Upper lobe of right lung (tissue), 1 donor: ENCODE results near the gene SPOPL. TPM values are rescaled to one million over a fixed set of nuclear protein-coding genes. Genes with fewer than 3 reads are reported as not detected.

Experiments used
- ATAC-seq: fragments of 200-7000 bp; cut with Tn5 transposase; one replicate; pipeline ENCODE4 v1.9.1; 2020; ENCODE audit warnings: mild to moderate bottlenecking, moderate library complexity
- DNase-seq: peaks from one replicate; pipeline ENCODE4 v3.0.0-alpha.2; 2020
- H3K27ac ChIP-seq: fragments of 200-600 bp; one replicate; pipeline ENCODE4 v1.8.0; 2022
- H3K27me3 ChIP-seq: fragments of 200-600 bp; one replicate; pipeline ENCODE4 v1.8.0; 2022; ENCODE audit warnings: mild to moderate bottlenecking
- H3K36me3 ChIP-seq: fragments of 200-600 bp; one replicate; pipeline ENCODE4 v1.8.0; 2022
- H3K4me1 ChIP-seq: fragments of 200-600 bp; one replicate; pipeline ENCODE4 v1.8.0; 2022
- H3K4me3 ChIP-seq: fragments of 200-600 bp; one replicate; pipeline ENCODE4 v1.8.0; 2022; ENCODE audit warnings: mild to moderate bottlenecking
- H3K9me3 ChIP-seq: fragments of 200-600 bp; one replicate; pipeline ENCODE4 v1.8.0; 2022
- intact Hi-C: fragments of 100-400 bp; cut with DNase I; formaldehyde crosslinking; loops from one replicate; pipeline ENCODE4 v1.11.0; 2022
- total RNA-seq: library from RNA; stranded (reverse); fragmentation: NEBNext Ultra II Directional; extraction: Animal tissue kit (Norgen Biotek cat#: 25700); gene quantifications from one replicate; pipeline ENCODE4 v1.2.1, GENCODE V29; 2021
- TF ChIP-seq, protein P1 (sequence below): fragments of 200-600 bp; IDR thresholded peaks from one replicate; pipeline ENCODE4 v1.8.0; 2022; ENCODE audit warnings: antibody characterized with exemption
- donor health status: DM: no; HTN: yes; CAD: no; lungs with severe emphysema.

SPOPL gene
- total RNA-seq, 1 donor from 2014 or later: 26.3 TPM

DNA sequence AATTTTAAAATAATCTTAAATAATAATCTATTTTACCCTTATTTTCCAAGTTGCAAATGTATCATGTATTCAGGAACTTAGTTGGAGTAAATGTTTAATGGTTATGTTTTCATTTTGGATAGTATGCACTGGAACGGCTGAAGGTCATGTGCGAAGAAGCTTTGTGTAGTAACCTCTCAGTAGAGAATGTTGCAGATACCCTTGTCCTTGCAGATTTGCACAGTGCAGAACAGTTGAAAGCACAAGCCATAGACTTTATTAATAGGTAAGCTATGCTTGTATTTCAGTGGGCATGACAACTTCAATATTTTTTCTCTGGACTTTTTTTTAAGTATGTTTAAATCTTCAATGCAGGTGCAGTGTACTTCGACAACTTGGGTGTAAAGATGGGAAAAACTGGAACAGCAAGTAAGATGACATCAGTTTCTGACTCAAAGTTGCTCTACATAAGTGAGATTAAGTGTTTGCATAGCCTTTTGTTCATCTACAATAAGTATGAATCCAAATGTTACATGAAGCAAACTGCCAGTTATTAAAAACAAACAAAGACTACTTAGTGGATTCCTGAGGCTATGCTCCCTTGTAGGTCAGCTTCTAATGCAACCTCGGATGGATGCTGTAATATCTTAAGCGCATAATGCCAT, 63.1 kb downstream of the SPOPL start:
- DNase-seq (no peak), ATAC-seq (peak; percentile 67)
- Histone ChIP-seq H3K27ac (no peak overlapping the region), H3K36me3 (peaks cover 37% of the 10 kb centered on the region), H3K9me3 (no peaks in the 10 kb centered on the region), H3K27me3 (no peaks in the 10 kb centered on the region), H3K4me3 (no peak overlapping the region), H3K4me1 (no peaks in the 10 kb centered on the region)
- intact Hi-C loops: no loop called here
- TF ChIP-seq, protein P1, sequence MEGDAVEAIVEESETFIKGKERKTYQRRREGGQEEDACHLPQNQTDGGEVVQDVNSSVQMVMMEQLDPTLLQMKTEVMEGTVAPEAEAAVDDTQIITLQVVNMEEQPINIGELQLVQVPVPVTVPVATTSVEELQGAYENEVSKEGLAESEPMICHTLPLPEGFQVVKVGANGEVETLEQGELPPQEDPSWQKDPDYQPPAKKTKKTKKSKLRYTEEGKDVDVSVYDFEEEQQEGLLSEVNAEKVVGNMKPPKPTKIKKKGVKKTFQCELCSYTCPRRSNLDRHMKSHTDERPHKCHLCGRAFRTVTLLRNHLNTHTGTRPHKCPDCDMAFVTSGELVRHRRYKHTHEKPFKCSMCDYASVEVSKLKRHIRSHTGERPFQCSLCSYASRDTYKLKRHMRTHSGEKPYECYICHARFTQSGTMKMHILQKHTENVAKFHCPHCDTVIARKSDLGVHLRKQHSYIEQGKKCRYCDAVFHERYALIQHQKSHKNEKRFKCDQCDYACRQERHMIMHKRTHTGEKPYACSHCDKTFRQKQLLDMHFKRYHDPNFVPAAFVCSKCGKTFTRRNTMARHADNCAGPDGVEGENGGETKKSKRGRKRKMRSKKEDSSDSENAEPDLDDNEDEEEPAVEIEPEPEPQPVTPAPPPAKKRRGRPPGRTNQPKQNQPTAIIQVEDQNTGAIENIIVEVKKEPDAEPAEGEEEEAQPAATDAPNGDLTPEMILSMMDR: no peak

GRCh38 chr2:138565230-138565598, 63.6 kb downstream of the SPOPL start:
- TF ChIP-seq, protein P1: no peak
- Histone ChIP-seq H3K27ac (no peak overlapping the region), H3K27me3 (no peaks in the 10 kb centered on the region), H3K4me3 (no peak overlapping the region), H3K4me1 (no peaks in the 10 kb centered on the region), H3K9me3 (no peaks in the 10 kb centered on the region), H3K36me3 (peaks cover 37% of the 10 kb centered on the region)
- no peak for DNase-seq
- no peak for ATAC-seq
- intact Hi-C loops: no loop called here

- peaks cover 26% of the 10 kb centered on the region for H3K36me3 ChIP-seq
These were observed 70.7 kb downstream of the SPOPL start for GRCh38 chr2:138572318-138572717.

GRCh38 chr2:138577066-138577465, 75.5 kb downstream of the SPOPL start:
- no peak overlapping the region for H3K27ac ChIP-seq
- ATAC-seq: no peak
- no peaks in the 10 kb centered on the region for H3K4me1 ChIP-seq
- no peak for DNase-seq
- intact Hi-C loops: no loop called here
- no peaks in the 10 kb centered on the region for H3K27me3 ChIP-seq
- H3K9me3 ChIP-seq: no peaks in the 10 kb centered on the region
- H3K36me3 ChIP-seq: no peaks in the 10 kb centered on the region
- H3K4me3 ChIP-seq: no peak overlapping the region
- TF ChIP-seq, protein P1: no peak

More at GRCh38 chr2:138572318-138572717, 70.7 kb downstream of the SPOPL start:
- intact Hi-C loops: no loop called here
- TF ChIP-seq, protein P1: no peak
- Histone ChIP-seq H3K27me3 (no peaks in the 10 kb centered on the region), H3K4me3 (no peak overlapping the region), H3K9me3 (no peaks in the 10 kb centered on the region), H3K4me1 (no peaks in the 10 kb centered on the region), H3K27ac (no peak overlapping the region)
- ATAC-seq (no peak), DNase-seq (no peak)

GRCh38 chr2:138579556-138579955, 78.0 kb downstream of the SPOPL start:
- H3K27ac ChIP-seq: no peak overlapping the region
- ATAC-seq: no peak
- DNase-seq: no peak
- intact Hi-C loops: no loop called here
- no peaks in the 10 kb centered on the region for H3K36me3 ChIP-seq
- no peaks in the 10 kb centered on the region for H3K9me3 ChIP-seq
- no peaks in the 10 kb centered on the region for H3K27me3 ChIP-seq
- H3K4me3 ChIP-seq: no peak overlapping the region
- TF ChIP-seq, protein P1: no peak
- H3K4me1 ChIP-seq: no peaks in the 10 kb centered on the region

DNA sequence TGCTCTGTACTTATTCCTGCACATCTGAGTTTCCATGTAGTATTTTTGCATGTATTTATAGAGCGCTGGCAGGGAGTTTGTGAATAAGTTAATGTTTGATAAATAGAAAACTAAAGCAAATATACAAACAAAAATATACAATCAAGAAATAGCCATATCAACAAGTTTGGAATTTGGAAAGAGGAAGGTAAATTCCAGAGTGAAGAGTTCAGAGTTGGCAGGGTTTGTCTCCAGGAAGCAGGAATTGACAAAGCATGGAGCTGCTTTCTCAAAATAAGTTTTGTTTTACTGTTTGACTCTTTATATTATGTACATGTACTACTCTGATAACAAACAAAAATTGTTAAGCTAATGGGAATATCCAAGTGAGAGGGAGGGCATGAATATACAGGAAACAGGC, 80.3 kb downstream of the SPOPL start:
- H3K4me3 ChIP-seq: no peak overlapping the region
- intact Hi-C loops: no loop called here
- no peak overlapping the region for H3K27ac ChIP-seq
- H3K9me3 ChIP-seq: no peaks in the 10 kb centered on the region
- no peaks in the 10 kb centered on the region for H3K4me1 ChIP-seq
- DNase-seq: no peak
- TF ChIP-seq, protein P1: no peak
- H3K27me3 ChIP-seq: no peaks in the 10 kb centered on the region
- no peak for ATAC-seq
- no peaks in the 10 kb centered on the region for H3K36me3 ChIP-seq
